Karpas-422 (cell line): ENCODE measurements around the gene MFNG. TPM values are rescaled to one million over a fixed set of nuclear protein-coding genes. Genes with fewer than 3 reads are reported as not detected.

Source experiments
- DNase-seq: peaks from one replicate; pipeline ENCODE4 v3.0.0-alpha.2; 2015
- H2AFZ ChIP-seq: fragments of 200-600 bp; sonication (generic); 2 replicates; pipeline ENCODE4 v1.6.1; 2014; ENCODE audit warnings: antibody characterized with exemption, low read length, mixed read lengths
- H3K27ac ChIP-seq: fragments of 200-600 bp; sonication (generic); 2 replicates; pipeline ENCODE4 v1.5.1; 2014; ENCODE audit warnings: mild to moderate bottlenecking, low read length, moderate library complexity
- H3K27me3 ChIP-seq: fragments of 200-600 bp; sonication (generic); 2 replicates; pipeline ENCODE4 v1.6.1; 2014; ENCODE audit warnings: low read length, mixed read lengths
- H3K36me3 ChIP-seq: fragments of 200-600 bp; sonication (generic); 2 replicates; pipeline ENCODE4 v1.6.1; 2014; ENCODE audit warnings: low read length, mixed read lengths; ENCODE audit not compliant: insufficient read depth
- H3K4me1 ChIP-seq: fragments of 200-600 bp; sonication (generic); 2 replicates; pipeline ENCODE4 v1.6.1; 2014; ENCODE audit warnings: mild to moderate bottlenecking, low read length, mixed read lengths
- H3K4me2 ChIP-seq: fragments of 200-600 bp; sonication (generic); 2 replicates; pipeline ENCODE4 v1.6.1; 2014; ENCODE audit warnings: low read length, low read depth, mild to moderate bottlenecking; ENCODE audit not compliant: poor library complexity, severe bottlenecking
- H3K4me3 ChIP-seq: fragments of 200-600 bp; sonication (generic); 2 replicates; pipeline ENCODE4 v1.5.1; 2014; ENCODE audit warnings: mild to moderate bottlenecking, antibody characterized with exemption, low read length, mixed read lengths
- H3K79me2 ChIP-seq: fragments of 200-600 bp; sonication (generic); 2 replicates; pipeline ENCODE4 v1.6.1; 2014; ENCODE audit warnings: mild to moderate bottlenecking, low read length, mixed read lengths
- H3K9ac ChIP-seq: fragments of 200-600 bp; sonication (generic); 2 replicates; pipeline ENCODE4 v1.6.0; 2014; ENCODE audit warnings: low read length
- H3K9me2 ChIP-seq: fragments of 200-600 bp; sonication (generic), shearing (Covaris generic); replicated peaks from 2 replicates; pipeline ENCODE4 v1.6.0; 2014; ENCODE audit warnings: mild to moderate bottlenecking, low read length, moderate library complexity; ENCODE audit not compliant: insufficient read depth
- H3K9me3 ChIP-seq: fragments of 300-700, 200-600 bp; sonication (generic); 2 replicates; pipeline ENCODE4 v1.6.1; 2014; ENCODE audit warnings: low read length, mixed read lengths
- H4K20me1 ChIP-seq: fragments of 200-600 bp; sonication (generic); 2 replicates; pipeline ENCODE4 v1.6.1; 2014; ENCODE audit warnings: mild to moderate bottlenecking, antibody characterized with exemption, low read length, low read depth; ENCODE audit not compliant: insufficient read depth
- total RNA-seq: library from RNA; depleted of rRNA; stranded (reverse); fragments of >200 nt; shearing (Covaris generic); gene quantifications from 2 replicates; pipeline ENCODE4 v1.2.3, GENCODE V29; 2014; ENCODE audit warnings: low replicate concordance; rRNA removed

MFNG gene
- total RNA-seq, 1 experiment from 2014 or later, result 105 TPM

DNA sequence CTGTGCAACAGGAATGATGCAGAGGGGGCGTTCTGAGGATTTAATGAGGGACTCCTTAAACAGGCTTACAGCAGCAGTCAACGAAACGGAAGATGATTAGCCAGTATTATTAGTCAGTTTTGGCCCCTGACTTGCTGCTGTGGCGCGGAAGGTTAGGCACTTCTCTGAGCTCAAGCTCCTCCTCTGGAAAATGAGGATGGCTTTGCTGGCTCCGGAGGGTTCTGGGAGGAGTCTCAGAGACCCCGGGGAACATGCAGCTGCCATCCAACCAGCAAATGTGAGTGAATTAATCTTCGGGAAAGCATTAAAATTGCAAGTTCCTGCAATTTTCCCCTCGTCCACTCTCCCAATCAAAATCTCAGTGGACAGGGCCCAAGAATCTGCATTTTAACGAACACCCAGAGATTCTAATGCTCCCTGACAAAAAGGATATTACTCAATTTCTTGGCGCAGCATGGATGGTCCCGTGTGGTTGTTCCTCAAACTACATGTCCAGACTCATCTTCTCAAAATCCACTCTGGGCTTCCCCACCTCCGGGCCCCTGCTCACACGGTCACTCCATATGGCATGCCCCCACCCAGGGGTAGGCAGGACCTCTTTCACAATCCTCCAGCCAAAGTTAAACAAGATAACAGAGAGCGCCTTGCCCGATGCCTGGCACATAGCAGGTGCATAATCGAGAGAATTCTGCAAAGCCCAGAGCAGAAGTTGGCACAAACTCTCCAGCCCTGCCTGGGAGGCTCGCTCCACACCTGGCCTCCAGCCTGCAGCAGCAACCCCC, 65.3 kb downstream of the MFNG start:
- Histone ChIP-seq H3K9me2 (no peaks in the 10 kb centered on the region), H3K4me2 (no peak overlapping the region), H3K79me2 (no peaks in the 10 kb centered on the region), H3K36me3 (no peaks in the 10 kb centered on the region), H3K9me3 (no peaks in the 10 kb centered on the region), H4K20me1 (no peaks in the 10 kb centered on the region), H3K4me3 (no peak overlapping the region), H3K27ac (no peak overlapping the region), H3K4me1 (peaks cover 8% of the 10 kb centered on the region), H2AFZ (no peak overlapping the region), H3K9ac (no peak overlapping the region), H3K27me3 (no peaks in the 10 kb centered on the region)
- DNase-seq, result no peak

DNA sequence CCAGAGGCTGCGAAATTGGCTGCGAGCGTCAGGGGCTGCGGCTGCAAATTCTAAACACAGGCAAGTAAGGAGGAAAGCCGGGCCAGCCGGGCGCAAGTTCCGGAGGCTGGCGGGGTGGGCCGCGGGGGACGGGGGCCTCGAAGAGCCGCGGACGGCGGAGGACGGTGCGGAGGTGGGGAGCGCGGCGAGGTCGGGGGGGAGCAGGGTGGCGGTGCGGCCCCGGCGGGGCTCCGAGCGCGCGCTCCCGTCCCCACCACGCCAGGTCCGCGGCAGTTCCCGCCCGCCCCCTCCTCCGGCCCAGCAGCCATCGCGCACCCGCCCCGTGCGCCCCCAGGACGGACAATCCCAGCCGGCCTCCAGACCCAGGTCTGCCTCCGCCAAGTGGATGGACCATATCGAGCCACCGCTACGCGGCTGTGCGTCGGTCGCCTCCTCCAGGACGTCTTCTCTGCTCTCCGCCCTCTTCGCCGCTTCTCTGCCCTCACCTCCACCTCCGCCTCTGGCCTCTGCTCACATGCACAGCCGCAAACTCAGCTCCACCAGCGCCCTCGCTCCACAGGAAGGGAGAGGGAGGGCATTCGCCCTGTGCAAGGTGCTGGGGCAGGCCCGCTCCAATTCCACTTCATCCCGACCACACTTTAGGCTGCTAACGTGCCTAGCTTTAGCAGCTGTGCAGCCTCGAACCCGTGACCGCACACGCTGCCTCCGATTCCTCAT, 66.1 kb downstream of the MFNG start:
- H3K9me3 ChIP-seq, result no peaks in the 10 kb centered on the region
- no peaks in the 10 kb centered on the region for H3K9me2 ChIP-seq
- no peak overlapping the region for H3K27ac ChIP-seq
- H3K36me3 ChIP-seq, result no peaks in the 10 kb centered on the region
- H3K9ac ChIP-seq, result no peak overlapping the region
- peaks cover 9% of the 10 kb centered on the region for H3K4me1 ChIP-seq
- no peak overlapping the region for H3K4me3 ChIP-seq
- H3K27me3 ChIP-seq, result no peaks in the 10 kb centered on the region
- no peak overlapping the region for H3K4me2 ChIP-seq
- H4K20me1 ChIP-seq, result no peaks in the 10 kb centered on the region
- DNase-seq, result no peak
- no peak overlapping the region for H2AFZ ChIP-seq
- no peaks in the 10 kb centered on the region for H3K79me2 ChIP-seq

DNA sequence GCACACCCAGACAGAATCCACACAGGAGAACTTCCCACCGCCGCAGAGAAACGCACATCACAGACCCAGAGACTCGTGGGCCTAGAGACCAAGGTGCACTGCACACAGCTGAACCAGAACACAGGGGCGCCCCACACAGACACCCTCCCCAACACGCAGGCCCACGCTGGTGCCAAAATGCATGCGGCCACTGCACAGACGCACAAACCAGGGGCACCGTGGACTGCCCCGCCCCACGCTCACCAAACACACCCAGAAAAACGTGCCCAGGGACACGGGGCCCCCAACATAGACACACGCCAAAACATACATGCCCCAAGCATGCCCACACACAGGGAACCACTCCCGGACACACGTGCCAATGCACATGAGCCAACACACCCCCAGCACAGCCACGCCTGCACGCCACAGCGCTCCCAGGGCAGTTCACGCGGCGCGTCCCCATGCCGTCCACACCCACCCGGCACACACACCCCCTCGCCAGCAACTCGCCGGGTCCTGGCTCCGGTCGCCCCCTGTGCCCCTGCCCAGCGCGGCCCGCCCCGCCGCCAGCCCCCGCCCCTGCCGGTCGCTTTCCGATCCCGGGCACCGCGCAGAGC, 66.7 kb downstream of the MFNG start:
- H3K4me2 ChIP-seq, result no peak overlapping the region
- no peak overlapping the region for H2AFZ ChIP-seq
- no peaks in the 10 kb centered on the region for H4K20me1 ChIP-seq

More for the DNA sequence above, 66.7 kb downstream of the MFNG start:
- Histone ChIP-seq H3K27ac (no peak overlapping the region), H3K9me2 (no peaks in the 10 kb centered on the region), H3K9ac (no peak overlapping the region), H3K27me3 (no peaks in the 10 kb centered on the region), H3K79me2 (no peaks in the 10 kb centered on the region), H3K4me3 (no peak overlapping the region), H3K4me1 (peaks cover 9% of the 10 kb centered on the region), H3K36me3 (no peaks in the 10 kb centered on the region), H3K9me3 (no peaks in the 10 kb centered on the region)
- DNase-seq, result no peak

Other genes with a start within 250 kb of the MFNG start
- 251 and 294 TPM in 2 replicates for gene RAC2, start 242.1 kb downstream of the MFNG start, total RNA-seq
- gene CYTH4, start 203.9 kb downstream of the MFNG start, total RNA-seq, result 11.1 and 12.6 TPM in 2 replicates
- gene ELFN2, start 58.9 kb downstream of the MFNG start, total RNA-seq, result not detected in 2 replicates
- not detected in 2 replicates for gene CARD10, start 33.0 kb upstream of the MFNG start, total RNA-seq
- gene CDC42EP1, start 74.1 kb upstream of the MFNG start, total RNA-seq, result not detected in 2 replicates
- not detected in 2 replicates for gene LGALS2, start 93.7 kb upstream of the MFNG start, total RNA-seq
- 64.3 and 97.3 TPM in 2 replicates for gene GGA1, start 122.5 kb upstream of the MFNG start, total RNA-seq
- 43.2 and 50.4 TPM in 2 replicates for gene SH3BP1, start 153.3 kb upstream of the MFNG start, total RNA-seq
- gene PDXP, start 172.3 kb upstream of the MFNG start, total RNA-seq, result 75.3 and 78.9 TPM in 2 replicates
- gene LGALS1, start 189.3 kb upstream of the MFNG start, total RNA-seq, result 288 and 308 TPM in 2 replicates
- gene NOL12, start 200.0 kb upstream of the MFNG start, total RNA-seq, result 12.3 and 48.1 TPM in 2 replicates
- gene TRIOBP, start 210.7 kb upstream of the MFNG start, total RNA-seq, result 14.6 and 45.6 TPM in 2 replicates